A673 (cell line): ENCODE results near the gene OBP2A. TPM values are rescaled to one million over a fixed set of nuclear protein-coding genes. Genes with fewer than 3 reads are reported as not detected.

Source experiments
- BruUV-seq: library from RNA; stranded (reverse); fragments of 400-500 nt; replicated peaks from 2 replicates; lab custom pipeline; 2021; lab: Mats Ljungman, UMichigan
- CTCF ChIA-PET: fragments of 300-600 bp; sonication (Branson Sonifier 250); formaldehyde crosslinking; loops from one replicate; lab custom pipeline; 2022; ENCODE audit warnings: antibody characterized with exemption; lab: Charles Lee
- POLR2A ChIA-PET: fragments of 300-600 bp; sonication (Branson Sonifier 250); formaldehyde crosslinking; loops from one replicate; lab custom pipeline; 2022; ENCODE audit warnings: antibody characterized with exemption; ENCODE audit not compliant: low non-redundant PET; lab: Charles Lee
- DNase-seq: peaks from one replicate; pipeline ENCODE4 v3.0.0-alpha.2; 2015; ENCODE audit warnings: low spot score
- H3K27ac ChIP-seq: fragments of 200-600 bp; sonication (generic); 2 replicates; pipeline ENCODE4 v1.5.1; 2016; ENCODE audit warnings: mixed run types, low read depth, mild to moderate bottlenecking, mixed read lengths, antibody characterized with exemption, low read length; ENCODE audit not compliant: poor library complexity, severe bottlenecking
- H3K27me3 ChIP-seq: fragments of 200-600 bp; sonication (generic); replicated peaks from 2 replicates; pipeline ENCODE4 v1.6.1; 2017; ENCODE audit warnings: mixed run types, low read depth, mild to moderate bottlenecking, mixed read lengths, antibody characterized with exemption, low read length; ENCODE audit not compliant: insufficient read depth, poor library complexity
- H3K36me3 ChIP-seq: fragments of 200-600 bp; sonication (generic); 2 replicates; pipeline ENCODE4 v1.6.1; 2016; ENCODE audit warnings: mixed run types, mild to moderate bottlenecking, mixed read lengths, antibody characterized with exemption, low read length; ENCODE audit not compliant: insufficient read depth, poor library complexity, severe bottlenecking
- H3K4me1 ChIP-seq: fragments of 200-600 bp; sonication (generic); 2 replicates; pipeline ENCODE4 v1.6.1; 2017; ENCODE audit warnings: mixed run types, mild to moderate bottlenecking, mixed read lengths, antibody characterized with exemption, low read length; ENCODE audit not compliant: insufficient read depth, poor library complexity, severe bottlenecking
- H3K4me3 ChIP-seq: fragments of 200-600 bp; sonication (generic); 2 replicates; pipeline ENCODE4 v1.5.1; 2016; ENCODE audit warnings: low read depth, mixed run types, mild to moderate bottlenecking, mixed read lengths, low read length; ENCODE audit not compliant: poor library complexity, severe bottlenecking
- H3K9me3 ChIP-seq: fragments of 200-600 bp; sonication (generic); 2 replicates; pipeline ENCODE4 v1.6.1; 2016; ENCODE audit warnings: mixed run types, low read depth, mild to moderate bottlenecking, mixed read lengths, antibody characterized with exemption, low read length; ENCODE audit not compliant: poor library complexity, severe bottlenecking
- EZH2 ChIP-seq: fragments of 200-600 bp; sonication (generic); IDR thresholded peaks from 2 replicates; pipeline ENCODE4 v1.6.1; 2017; ENCODE audit warnings: borderline replicate concordance, low read depth, mild to moderate bottlenecking, mixed read lengths, antibody characterized with exemption, low read length; ENCODE audit not compliant: poor library complexity, severe bottlenecking
- intact Hi-C: fragments of 100-400 bp; cut with micrococcal nuclease; formaldehyde crosslinking; loops from one replicate; pipeline ENCODE4 v1.10.0; 2022; ENCODE audit not compliant: unreplicated experiment
- total RNA-seq: library from RNA; stranded (reverse); gene quantifications from 2 replicates; pipeline ENCODE4 v1.2.3, GENCODE V29; 2021
- TF ChIP-seq, protein P1 (sequence below): fragments of 300-800, 200-600 bp; sonication (generic); conservative IDR thresholded peaks from 2 replicates; pipeline ENCODE4 v1.5.1; 2017; ENCODE audit warnings: low read depth, mild to moderate bottlenecking, antibody characterized with exemption, low read length, moderate library complexity, mixed read lengths

The OBP2A gene
- total RNA-seq, 1 experiment from 2014 or later, result not detected

DNA sequence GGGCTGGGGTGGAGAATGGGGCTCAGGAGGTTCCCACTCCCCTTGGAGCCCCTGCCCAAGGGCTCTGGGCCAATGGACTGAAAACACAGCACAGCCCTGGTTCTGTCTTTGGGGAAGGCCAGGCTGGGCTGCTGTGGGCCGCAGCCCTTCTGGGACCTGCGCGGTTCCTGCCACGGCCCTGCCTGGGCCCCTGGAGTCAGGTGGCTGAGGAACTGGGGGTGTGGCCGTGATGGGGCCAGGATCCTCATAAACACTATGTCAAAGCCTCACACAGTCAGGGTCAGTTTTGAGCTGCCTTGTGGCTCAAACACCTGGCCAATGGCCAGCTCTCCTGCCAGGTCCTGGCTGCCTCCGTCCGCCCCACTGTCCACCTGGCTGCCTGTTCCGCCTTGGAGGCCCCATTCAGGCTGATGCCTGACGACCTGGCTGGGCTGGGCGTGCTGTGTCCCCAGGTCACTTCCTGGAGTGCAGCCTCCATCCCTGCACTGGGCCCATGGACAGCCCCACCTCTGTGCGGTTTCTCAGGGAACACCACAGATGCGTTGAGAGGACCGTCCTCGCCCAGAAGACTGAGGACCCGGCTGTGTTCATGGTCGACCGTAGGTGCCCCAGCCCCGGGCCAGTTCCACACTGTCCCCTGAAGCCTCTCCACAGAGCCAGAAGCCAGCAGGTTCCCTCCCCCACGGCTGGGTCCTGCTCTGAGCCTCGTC is 43.1 kb downstream of the OBP2A start:
- CTCF ChIA-PET, result no interaction called here
- no peak for DNase-seq
- Histone ChIP-seq H3K27me3 (no peaks in the 10 kb centered on the region), H3K27ac (no peak overlapping the region), H3K9me3 (no peaks in the 10 kb centered on the region), H3K4me3 (no peak overlapping the region), H3K36me3 (no peaks in the 10 kb centered on the region), H3K4me1 (no peaks in the 10 kb centered on the region)
- no peak for TF ChIP-seq EZH2
- TF ChIP-seq, protein P1, sequence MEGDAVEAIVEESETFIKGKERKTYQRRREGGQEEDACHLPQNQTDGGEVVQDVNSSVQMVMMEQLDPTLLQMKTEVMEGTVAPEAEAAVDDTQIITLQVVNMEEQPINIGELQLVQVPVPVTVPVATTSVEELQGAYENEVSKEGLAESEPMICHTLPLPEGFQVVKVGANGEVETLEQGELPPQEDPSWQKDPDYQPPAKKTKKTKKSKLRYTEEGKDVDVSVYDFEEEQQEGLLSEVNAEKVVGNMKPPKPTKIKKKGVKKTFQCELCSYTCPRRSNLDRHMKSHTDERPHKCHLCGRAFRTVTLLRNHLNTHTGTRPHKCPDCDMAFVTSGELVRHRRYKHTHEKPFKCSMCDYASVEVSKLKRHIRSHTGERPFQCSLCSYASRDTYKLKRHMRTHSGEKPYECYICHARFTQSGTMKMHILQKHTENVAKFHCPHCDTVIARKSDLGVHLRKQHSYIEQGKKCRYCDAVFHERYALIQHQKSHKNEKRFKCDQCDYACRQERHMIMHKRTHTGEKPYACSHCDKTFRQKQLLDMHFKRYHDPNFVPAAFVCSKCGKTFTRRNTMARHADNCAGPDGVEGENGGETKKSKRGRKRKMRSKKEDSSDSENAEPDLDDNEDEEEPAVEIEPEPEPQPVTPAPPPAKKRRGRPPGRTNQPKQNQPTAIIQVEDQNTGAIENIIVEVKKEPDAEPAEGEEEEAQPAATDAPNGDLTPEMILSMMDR, result no peak
- POLR2A ChIA-PET, result no interaction called here
- no TSS peak for BruUV-seq
- intact Hi-C loops, result no loop called here

GRCh38 chr9:135589596-135590485 is 43.9 kb downstream of the OBP2A start:
- H3K27ac ChIP-seq, result no peak overlapping the region
- no peaks in the 10 kb centered on the region for H3K27me3 ChIP-seq
- CTCF ChIA-PET, result no interaction called here
- H3K4me1 ChIP-seq, result no peaks in the 10 kb centered on the region
- POLR2A ChIA-PET, result no interaction called here
- BruUV-seq, result no TSS peak
- no peak overlapping the region for H3K4me3 ChIP-seq
- no peaks in the 10 kb centered on the region for H3K36me3 ChIP-seq
- DNase-seq, result no peak
- intact Hi-C loops, result no loop called here
- H3K9me3 ChIP-seq, result peaks cover 4% of the 10 kb centered on the region
- no peak for TF ChIP-seq EZH2
- TF ChIP-seq, protein P1, result no peak

DNA sequence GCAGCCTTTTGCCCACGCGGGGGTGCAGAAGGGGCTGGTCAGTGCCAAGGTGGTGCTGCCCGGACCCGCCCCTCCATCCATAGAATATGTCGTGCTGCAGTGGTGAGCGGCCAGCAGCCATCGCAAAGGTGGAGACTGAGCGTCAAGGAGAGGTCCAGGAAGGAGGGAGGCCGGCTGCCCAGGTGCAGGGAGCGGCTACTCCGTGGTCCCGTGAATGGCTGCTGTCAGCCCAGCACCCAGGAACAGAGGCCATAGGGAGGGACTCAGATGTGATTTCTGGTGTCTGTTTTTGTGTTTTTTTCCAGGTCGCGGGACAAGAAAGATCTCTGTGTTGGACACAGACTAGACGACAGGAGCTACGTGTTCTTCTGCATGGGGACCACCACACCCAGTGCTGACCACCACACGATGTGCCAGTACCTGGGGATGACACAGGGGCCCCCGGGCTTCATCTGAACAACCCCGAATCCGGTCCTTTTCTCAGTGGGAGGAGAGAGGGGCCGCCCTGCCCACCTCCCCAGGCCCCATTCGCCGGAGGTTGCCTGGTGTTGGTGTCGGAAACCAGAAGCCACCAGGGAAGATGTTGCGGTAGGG is 44.7 kb downstream of the OBP2A start:
- Histone ChIP-seq H3K27ac (no peak overlapping the region), H3K9me3 (peaks cover 11% of the 10 kb centered on the region), H3K4me1 (no peaks in the 10 kb centered on the region), H3K4me3 (no peak overlapping the region), H3K36me3 (no peaks in the 10 kb centered on the region), H3K27me3 (peaks cover 2% of the 10 kb centered on the region)
- no TSS peak for BruUV-seq
- TF ChIP-seq, protein P1, result no peak
- TF ChIP-seq EZH2, result no peak
- intact Hi-C loops, result no loop called here
- ChIA-PET CTCF (no interaction called here), POLR2A (no interaction called here)
- DNase-seq, result no peak
